DND-41 (cell line): ENCODE data around the gene ZNF644.

ENCODE experiments used
- ATAC-seq: fragments of 200-7000 bp; cut with Tn5 transposase; 3 replicates; pipeline ENCODE4 v1.9.1; 2021; ENCODE audit warnings: low read depth; ENCODE audit not compliant: insufficient read depth
- DNase-seq: peaks from one replicate; pipeline ENCODE4 v3.0.0-alpha.2; 2020
- H2AFZ ChIP-seq: 2 replicates; pipeline ENCODE4 v1.6.0; 2012; ENCODE audit warnings: low read depth, low read length
- H3K27ac ChIP-seq: 2 replicates; pipeline ENCODE4 v1.5.1; 2012; ENCODE audit warnings: low read length, inconsistent platforms
- H3K27me3 ChIP-seq: fragments of 200-600 bp; sonication (generic); 2 replicates; pipeline ENCODE4 v1.6.0; 2012; ENCODE audit warnings: low read length, mild to moderate bottlenecking, inconsistent platforms; ENCODE audit not compliant: insufficient read depth, poor library complexity
- H3K36me3 ChIP-seq: 2 replicates; pipeline ENCODE4 v1.5.1; 2012; ENCODE audit warnings: low read length, inconsistent platforms; ENCODE audit not compliant: insufficient read depth
- H3K4me1 ChIP-seq: 2 replicates; pipeline ENCODE4 v1.5.1; 2012; ENCODE audit warnings: mild to moderate bottlenecking, low read length; ENCODE audit not compliant: insufficient read depth
- H3K4me2 ChIP-seq: 2 replicates; pipeline ENCODE4 v1.6.0; 2012; ENCODE audit warnings: mild to moderate bottlenecking, moderate library complexity, low read length, inconsistent platforms; ENCODE audit not compliant: insufficient read depth
- H3K4me3 ChIP-seq, 2 experiments: fragments of 200-600 bp in 1 of 2; shearing (Covaris generic) in 1 of 2; 2 replicates each; pipeline ENCODE4 v1.5.1; 2012 to 2016; ENCODE audit warnings: inconsistent platforms in 2 of 2, low read length in 2 of 2, mild to moderate bottlenecking in 2 of 2, low read depth in 1 of 2, moderate library complexity in 1 of 2
- H3K79me2 ChIP-seq: 2 replicates; pipeline ENCODE4 v1.6.0; 2012; ENCODE audit warnings: low read length, inconsistent platforms; ENCODE audit not compliant: insufficient read depth
- H3K9ac ChIP-seq: 2 replicates; pipeline ENCODE4 v1.6.0; 2012; ENCODE audit warnings: low read depth, mild to moderate bottlenecking, inconsistent platforms, low read length, moderate library complexity
- H3K9me3 ChIP-seq: 2 replicates; pipeline ENCODE4 v1.5.1; 2012; ENCODE audit warnings: low read length, moderate library complexity, mild to moderate bottlenecking, inconsistent platforms; ENCODE audit not compliant: insufficient read depth, severe bottlenecking
- H4K20me1 ChIP-seq: 2 replicates; pipeline ENCODE4 v1.6.0; 2012; ENCODE audit warnings: low read length; ENCODE audit not compliant: insufficient read depth
- CTCF ChIP-seq: IDR thresholded peaks from 2 replicates; pipeline ENCODE4 v1.5.1; 2012; ENCODE audit warnings: borderline replicate concordance, low read length, moderate library complexity, mild to moderate bottlenecking; ENCODE audit not compliant: poor library complexity, severe bottlenecking; ENCODE audit errors: extremely low read depth
- EZH2 ChIP-seq: IDR thresholded peaks from 3 replicates; pipeline ENCODE4 v1.6.1; 2012; ENCODE audit warnings: borderline replicate concordance, low read depth, mild to moderate bottlenecking, moderate library complexity, low read length, inconsistent platforms; ENCODE audit not compliant: severe bottlenecking

ZNF644 gene

GRCh38 chr1:90952906-90953305, 68.9 kb downstream of the ZNF644 start:
- Histone ChIP-seq H3K4me3 (no peak overlapping the region), H4K20me1 (peaks cover 55% of the 10 kb centered on the region), H3K79me2 (peaks cover 99% of the 10 kb centered on the region), H3K27ac (no peak overlapping the region), H3K4me1 (no peaks in the 10 kb centered on the region), H3K9me3 (no peaks in the 10 kb centered on the region), H3K9ac (no peak overlapping the region), H2AFZ (no peak overlapping the region), H3K4me2 (no peak overlapping the region), H3K27me3 (no peaks in the 10 kb centered on the region), H3K36me3 (peaks cover 22% of the 10 kb centered on the region)
- ATAC-seq (no peak), DNase-seq (no peak)
- TF ChIP-seq CTCF (no peak), EZH2 (no peak)

- Histone ChIP-seq H3K9ac (no peak overlapping the region), H3K4me1 (no peaks in the 10 kb centered on the region), H2AFZ (no peak overlapping the region), H3K79me2 (peaks cover 99% of the 10 kb centered on the region), H3K27ac (no peak overlapping the region), H3K4me3 (no peak overlapping the region), H4K20me1 (peaks cover 63% of the 10 kb centered on the region), H3K36me3 (peaks cover 16% of the 10 kb centered on the region), H3K4me2 (no peak overlapping the region), H3K27me3 (no peaks in the 10 kb centered on the region), H3K9me3 (no peaks in the 10 kb centered on the region)
- no peak for DNase-seq
- TF ChIP-seq CTCF = no peak
- TF ChIP-seq EZH2 = no peak
- no peak for ATAC-seq
Measured at GRCh38 chr1:90951009-90951408, 70.8 kb downstream of the ZNF644 start.

- peaks cover 10% of the 10 kb centered on the region; the same call in 1 of the 2 replicates for H3K36me3 ChIP-seq
- H3K79me2 ChIP-seq = peaks cover 99% of the 10 kb centered on the region
- H3K9ac ChIP-seq = no peak overlapping the region
- H3K9me3 ChIP-seq = no peaks in the 10 kb centered on the region
- TF ChIP-seq EZH2 = no peak
- no peak for TF ChIP-seq CTCF
- no peaks in the 10 kb centered on the region for H3K27me3 ChIP-seq
- DNase-seq (no peak), ATAC-seq (no peak)
- H2AFZ ChIP-seq = no peak overlapping the region
- H3K4me1 ChIP-seq = no peaks in the 10 kb centered on the region
- no peak overlapping the region for H3K4me3 ChIP-seq
- H3K27ac ChIP-seq = no peak overlapping the region
- H3K4me2 ChIP-seq = no peak overlapping the region
- H4K20me1 ChIP-seq = peaks cover 54% of the 10 kb centered on the region; the same call in 1 of the 2 replicates
Measured at GRCh38 chr1:90948301-90948700, 73.5 kb downstream of the ZNF644 start.

GRCh38 chr1:90946630-90947029, 75.2 kb downstream of the ZNF644 start:
- DNase-seq (no peak), ATAC-seq (no peak)
- peaks cover 96% of the 10 kb centered on the region for H3K79me2 ChIP-seq
- H3K4me3 ChIP-seq = no peak overlapping the region
- no peak overlapping the region for H3K27ac ChIP-seq
- H3K27me3 ChIP-seq = no peaks in the 10 kb centered on the region
- no peaks in the 10 kb centered on the region for H3K9me3 ChIP-seq
- H3K4me2 ChIP-seq = no peak overlapping the region
- TF ChIP-seq EZH2 (no peak), CTCF (no peak)
- H3K9ac ChIP-seq = no peak overlapping the region
- H4K20me1 ChIP-seq = peaks cover 47% of the 10 kb centered on the region; the same call in 1 of the 2 replicates
- H2AFZ ChIP-seq = no peak overlapping the region
- peaks cover 14% of the 10 kb centered on the region; the same call in 1 of the 2 replicates for H3K36me3 ChIP-seq
- H3K4me1 ChIP-seq = no peaks in the 10 kb centered on the region
